Activated CD4-positive, alpha-beta T cell treated with anti-CD3 and anti-CD28 coated beads, Interleukin-2, amount 50 U/mL, for 4 hours (primary cell): Measurements from ENCODE around the gene LPAR1.

Experiments used
- DNase-seq, 2 experiments: peaks; one replicate each; pipeline ENCODE4 v3.0.0-alpha.2; 2020

LPAR1 gene

GRCh38 chr9:110950041-110950645, 88.1 kb downstream of the LPAR1 start:
- DNase-seq, result no peak

GRCh38 chr9:110949081-110949480, 89.2 kb downstream of the LPAR1 start:
- no peak for DNase-seq

GRCh38 chr9:110947491-110948044, 90.7 kb downstream of the LPAR1 start:
- DNase-seq, result no peak

GRCh38 chr9:110942522-110942921, 95.7 kb downstream of the LPAR1 start:
- DNase-seq, result no peak

- DNase-seq, result no peak
These were observed 97.2 kb downstream of the LPAR1 start for GRCh38 chr9:110940951-110941557.

- no peak for DNase-seq
These were observed 98.7 kb downstream of the LPAR1 start for GRCh38 chr9:110939573-110939972.

- DNase-seq, result no peak
These were observed 99.2 kb downstream of the LPAR1 start for GRCh38 chr9:110939047-110939446.

- no peak for DNase-seq
These were observed 100.0 kb downstream of the LPAR1 start for GRCh38 chr9:110938242-110938641.

- no peak for DNase-seq
These were observed 101.4 kb downstream of the LPAR1 start for GRCh38 chr9:110936719-110937452.

- DNase-seq, result no peak
These were observed 102.0 kb downstream of the LPAR1 start for GRCh38 chr9:110936237-110936636.

GRCh38 chr9:110935829-110936228, 102.4 kb downstream of the LPAR1 start:
- no peak for DNase-seq

GRCh38 chr9:110933350-110934001, 104.8 kb downstream of the LPAR1 start:
- no peak for DNase-seq

- DNase-seq, result no peak
These were observed 105.4 kb downstream of the LPAR1 start for GRCh38 chr9:110932863-110933262.

GRCh38 chr9:110928599-110928998, 109.7 kb downstream of the LPAR1 start:
- DNase-seq, result no peak

GRCh38 chr9:110926828-110927487, 111.3 kb downstream of the LPAR1 start:
- DNase-seq, result no peak

GRCh38 chr9:110923601-110924000, 114.7 kb downstream of the LPAR1 start:
- DNase-seq, result no peak

- DNase-seq, result no peak
These were observed 116.1 kb downstream of the LPAR1 start for GRCh38 chr9:110922145-110922544.

- DNase-seq, result no peak
These were observed 116.6 kb downstream of the LPAR1 start for GRCh38 chr9:110921705-110922104.

GRCh38 chr9:110919609-110920008, 118.7 kb downstream of the LPAR1 start:
- no peak for DNase-seq

- DNase-seq, result no peak
These were observed 119.2 kb downstream of the LPAR1 start for GRCh38 chr9:110919050-110919435.

- no peak for DNase-seq
These were observed 119.8 kb downstream of the LPAR1 start for GRCh38 chr9:110918316-110919049.

- no peak for DNase-seq
These were observed 121.9 kb downstream of the LPAR1 start for GRCh38 chr9:110916403-110916802.
